HepG2 (cell line): ENCODE results near the gene MAT2A. TPM values are rescaled to one million over a fixed set of nuclear protein-coding genes. Genes with fewer than 3 reads are reported as not detected.

Experiments
- AKNA ChIP-seq: sonication (generic); formaldehyde crosslinking; IDR thresholded peaks from 2 replicates; pipeline ENCODE4 v1.4.0; 2020; ENCODE audit warnings: missing genetic modification reagents, borderline replicate concordance
- ELF1 ChIP-seq: sonication (generic); formaldehyde crosslinking; IDR thresholded peaks from 2 replicates; pipeline ENCODE4 v1.4.0; 2020; ENCODE audit warnings: missing genetic modification reagents
- FOXA3 ChIP-seq: IDR thresholded peaks from 2 replicates; pipeline ENCODE4 v1.6.1; 2016; ENCODE audit warnings: missing genetic modification reagents, missing compliant biosample characterization
- GABPA ChIP-seq, 2 experiments: IDR thresholded peaks; 2 replicates each; pipeline ENCODE4 v1.6.1; 2011 to 2016; ENCODE audit warnings: low read depth in 2 of 2, low read length in 1 of 2, missing biosample characterization in 1 of 2, missing genetic modification characterization in 1 of 2
- HOMEZ ChIP-seq: IDR thresholded peaks from 2 replicates; pipeline ENCODE4 v1.6.1; 2016; ENCODE audit warnings: low read depth
- HOXA5 ChIP-seq: sonication (generic); formaldehyde crosslinking; IDR thresholded peaks from 2 replicates; pipeline ENCODE4 v1.4.0; 2020; ENCODE audit warnings: missing genetic modification reagents
- IKZF5 ChIP-seq: IDR thresholded peaks from 2 replicates; pipeline ENCODE4 v1.6.1; 2018; ENCODE audit warnings: missing genetic modification reagents, mild to moderate bottlenecking, missing compliant biosample characterization
- KDM5B ChIP-seq: sonication (generic); formaldehyde crosslinking; IDR thresholded peaks from 2 replicates; pipeline ENCODE4 v1.4.0; 2020; ENCODE audit warnings: missing genetic modification reagents, mild to moderate bottlenecking, borderline replicate concordance
- MAFG ChIP-seq: sonication (generic); formaldehyde crosslinking; IDR thresholded peaks from 2 replicates; pipeline ENCODE4 v1.5.1; 2020; ENCODE audit warnings: mild to moderate bottlenecking, missing genetic modification reagents
- NRL ChIP-seq: sonication (generic); formaldehyde crosslinking; IDR thresholded peaks from 2 replicates; pipeline ENCODE4 v1.5.0; 2020; ENCODE audit warnings: missing genetic modification reagents, mild to moderate bottlenecking, moderate library complexity, borderline replicate concordance
- PHF20 ChIP-seq: sonication (generic); formaldehyde crosslinking; IDR thresholded peaks from 2 replicates; pipeline ENCODE4 v1.5.0; 2020; ENCODE audit warnings: mild to moderate bottlenecking, missing genetic modification reagents
- PLRG1 ChIP-seq: fragments of 450-650 bp; conservative IDR thresholded peaks from 2 replicates; pipeline ENCODE4 v1.6.1; 2016
- RAD51 ChIP-seq: fragments of 450-650 bp; IDR thresholded peaks from 2 replicates; pipeline ENCODE4 v1.6.1; 2016; ENCODE audit warnings: borderline replicate concordance
- RNF2 ChIP-seq: fragments of 450-650 bp; conservative IDR thresholded peaks from 2 replicates; pipeline ENCODE4 v1.6.1; 2016; ENCODE audit warnings: low read depth
- SAP130 ChIP-seq: IDR thresholded peaks from 2 replicates; pipeline ENCODE4 v1.6.1; 2016; ENCODE audit warnings: low read depth
- SETDB1 ChIP-seq: sonication (generic); formaldehyde crosslinking; IDR thresholded peaks from 2 replicates; pipeline ENCODE4 v1.5.1; 2020; ENCODE audit warnings: missing genetic modification reagents, mild to moderate bottlenecking, borderline replicate concordance
- SP2 ChIP-seq: sonication (generic); formaldehyde crosslinking; IDR thresholded peaks from 2 replicates; pipeline ENCODE4 v1.5.1; 2020; ENCODE audit warnings: mild to moderate bottlenecking, missing genetic modification reagents
- ZNF3 ChIP-seq: IDR thresholded peaks from 2 replicates; pipeline ENCODE4 v1.7.0; 2017; ENCODE audit warnings: inconsistent platforms
- ZNF432 ChIP-seq: sonication (generic); formaldehyde crosslinking; IDR thresholded peaks from 2 replicates; pipeline ENCODE4 v1.5.0; 2020; ENCODE audit warnings: missing genetic modification reagents, mild to moderate bottlenecking, borderline replicate concordance
- ZNF460 ChIP-seq: sonication (generic); formaldehyde crosslinking; IDR thresholded peaks from 2 replicates; pipeline ENCODE4 v1.5.1; 2020; ENCODE audit warnings: missing genetic modification reagents, mild to moderate bottlenecking, borderline replicate concordance
- ZNF567 ChIP-seq: sonication (generic); formaldehyde crosslinking; IDR thresholded peaks from 2 replicates; pipeline ENCODE4 v1.8.1; 2023; ENCODE audit warnings: mild to moderate bottlenecking, missing genetic modification reagents, borderline replicate concordance
- ZNF576 ChIP-seq: sonication (generic); formaldehyde crosslinking; IDR thresholded peaks from 2 replicates; pipeline ENCODE4 v1.4.0; 2020; ENCODE audit warnings: mild to moderate bottlenecking, missing genetic modification reagents
- ZNF83 ChIP-seq: sonication (generic); formaldehyde crosslinking; IDR thresholded peaks from 2 replicates; pipeline ENCODE4 v1.4.0; 2020; ENCODE audit warnings: missing genetic modification reagents, mild to moderate bottlenecking, borderline replicate concordance
- polyA plus RNA-seq, 8 experiments: library from polyadenylated mRNA; depleted of rRNA in 3 of 8; stranded (reverse) in 7 of 8; unstranded in 1 of 8; fragments of >200 nt; fragmentation: Illumina TruSeq in 4 of 8; extraction: Trizol in 4 of 8; gene quantifications; 2 replicates each; pipeline versions ENCODE4 v1.2.1 to v1.2.3, GENCODE V29; 2011 to 2016; ENCODE audit warnings: low read depth in 4 of 8, missing spikeins in 1 of 8, mixed read lengths in 1 of 8; ENCODE audit not compliant: insufficient read depth in 1 of 8
- total RNA-seq, 5 experiments: library from RNA; depleted of rRNA; stranded (reverse); fragments of >200 nt; fragmentation: Illumina TruSeq; extraction: Trizol; gene quantifications; 2 replicates each; pipeline ENCODE4 v1.2.3, GENCODE V29; 2016; ENCODE audit warnings: low read depth in 1 of 5

MAT2A gene
- total and polyA plus RNA-seq, 2 of the 13 experiments (the other 11 are each of a cell fraction or from before 2014, with no cell fraction given) = 155 to 331 TPM

GRCh38 chr2:85589982-85590791 lies 51.2 kb downstream of the MAT2A start (continued):
- peak; percentile 45; the same call in 1 of the 2 replicates for TF ChIP-seq IKZF5 (CRISPR knock-in tag)
- TF ChIP-seq ZNF460 = no peak
- TF ChIP-seq RAD51 = no peak
- no peak for TF ChIP-seq SETDB1 (CRISPR knock-in tag)
- TF ChIP-seq SAP130 (CRISPR knock-in tag) = peak; percentile 94
- TF ChIP-seq HOXA5 (CRISPR knock-in tag) = no peak
- no peak for TF ChIP-seq PHF20
- TF ChIP-seq NRL (CRISPR knock-in tag) = no peak
- no peak for TF ChIP-seq PLRG1
- TF ChIP-seq HOMEZ (CRISPR knock-in tag) = peak; percentile 83
- TF ChIP-seq MAFG (CRISPR knock-in tag) = 0 out of 2 replicates have a peak, but pooled peaks have one; percentile 63
- no peak for TF ChIP-seq ZNF3 (CRISPR knock-in tag)
- TF ChIP-seq ZNF432 = no peak
- TF ChIP-seq ELF1 (CRISPR knock-in tag) = 0 out of 2 replicates have a peak, but pooled peaks have one; percentile 51
- no peak for TF ChIP-seq AKNA (CRISPR knock-in tag)
- TF ChIP-seq ZNF567 (CRISPR knock-in tag) = 0 out of 2 replicates have a peak, but pooled peaks have one; percentile 77
- no peak for TF ChIP-seq RNF2
- TF ChIP-seq SP2 = no peak
- peak; percentile 95 for TF ChIP-seq FOXA3
- TF ChIP-seq GABPA (IDR thresholded peaks at IDR 0.05; ENCODE audit: low read depth, low read length) = no peak
- TF ChIP-seq GABPA (CRISPR knock-in tag; IDR thresholded peaks at IDR 0.05; ENCODE audit: low read depth) = peak; percentile 66; the same call in 1 of the 2 replicates
- peak; percentile 66; the same call in 1 of the 2 replicates for TF ChIP-seq ZNF83 (CRISPR knock-in tag)
- TF ChIP-seq KDM5B = 0 out of 2 replicates have a peak, but pooled peaks have one; percentile 17
- TF ChIP-seq ZNF576 (CRISPR knock-in tag) = no peak
